GM12878 (cell line): ENCODE data around the gene ANK3. TPM values are rescaled to one million over a fixed set of nuclear protein-coding genes. Genes with fewer than 3 reads are reported as not detected.

Experiments
- ATAC-seq: fragments of 200-7000 bp; cut with Tn5 transposase; 3 replicates; pipeline ENCODE4 v1.9.1; 2020; ENCODE audit warnings: mild to moderate bottlenecking, moderate library complexity
- BruUV-seq: library from RNA; stranded (reverse); fragments of 400-500 nt; replicated peaks from 2 replicates; lab custom pipeline; 2021; lab: Mats Ljungman, UMichigan
- CTCF ChIA-PET: fragments of 300-600 bp; sonication (Branson Sonifier 250); formaldehyde crosslinking; extraction: SDS; loops from one replicate; lab custom pipeline; 2021; ENCODE audit warnings: inconsistent platforms; lab: Yijun Ruan, JAX
- POLR2A ChIA-PET: fragments of 350-600 bp; formaldehyde crosslinking; extraction: SDS; loops from one replicate; lab custom pipeline; 2021; ENCODE audit warnings: inconsistent platforms; lab: Charles Lee
- RAD21 ChIA-PET: fragments of 300-600 bp; sonication (Branson Sonifier 250); formaldehyde crosslinking; loops from one replicate; lab custom pipeline; 2023; ENCODE audit warnings: antibody characterized with exemption; ENCODE audit not compliant: unreplicated experiment; lab: Charles Lee
- SMC1A ChIA-PET: fragments of 300-600 bp; sonication (Branson Sonifier 250); formaldehyde crosslinking; loops from one replicate; lab custom pipeline; 2023; ENCODE audit not compliant: unreplicated experiment, uncharacterized antibody; lab: Charles Lee
- DNase-seq: peaks from one replicate; pipeline ENCODE4 v3.0.0-alpha.2; 2011; ENCODE audit warnings: low read depth, low spot score
- FAIRE-seq: peaks from 3 replicates; lab custom pipeline; 2011; peaks lifted over from hg19 to GRCh38; lab: Jason Lieb, UNC
- H2AFZ ChIP-seq: 2 replicates; pipeline ENCODE4 v1.6.0; 2011; ENCODE audit warnings: low read depth, low read length, control low read depth; ENCODE audit not compliant: control insufficient read depth
- H3K27ac ChIP-seq: 2 replicates; pipeline ENCODE4 v1.5.1; 2011; ENCODE audit warnings: control low read depth; ENCODE audit not compliant: control insufficient read depth, insufficient read depth
- H3K27me3 ChIP-seq, 2 experiments: replicated peaks in 1 of 2; 2 replicates each; pipeline versions ENCODE4 v1.6.0 to v1.6.1; 2011; ENCODE audit warnings: low read length in 1 of 2; ENCODE audit not compliant: control insufficient read depth in 2 of 2, insufficient read depth in 2 of 2
- H3K36me3 ChIP-seq, 2 experiments: 2 replicates each; pipeline ENCODE4 v1.5.1; 2011; ENCODE audit warnings: low read length in 1 of 2; ENCODE audit not compliant: control insufficient read depth in 2 of 2, insufficient read depth in 2 of 2
- H3K4me1 ChIP-seq: 2 replicates; pipeline ENCODE4 v1.6.1; 2011; ENCODE audit warnings: mild to moderate bottlenecking, low read length, moderate library complexity, mixed read lengths; ENCODE audit not compliant: control insufficient read depth, insufficient read depth
- H3K4me2 ChIP-seq: 2 replicates; pipeline ENCODE4 v1.6.0; 2011; ENCODE audit warnings: control low read depth; ENCODE audit not compliant: control insufficient read depth, insufficient read depth
- H3K4me3 ChIP-seq: fragments of 200-600 bp; sonication (generic); 2 replicates; pipeline ENCODE4 v1.5.1; 2016
- H3K79me2 ChIP-seq: 2 replicates; pipeline ENCODE4 v1.6.0; 2011; ENCODE audit warnings: low read length; ENCODE audit not compliant: control insufficient read depth, insufficient read depth
- H3K9ac ChIP-seq: 2 replicates; pipeline ENCODE4 v1.8.0; 2011; ENCODE audit warnings: low read length, control low read depth, mixed read lengths; ENCODE audit not compliant: control insufficient read depth, insufficient read depth
- H3K9me3 ChIP-seq: replicated peaks from 3 replicates; pipeline ENCODE4 v1.5.1; 2011; ENCODE audit warnings: mild to moderate bottlenecking, low read length; ENCODE audit not compliant: control insufficient read depth, insufficient read depth
- H4K20me1 ChIP-seq: 2 replicates; pipeline ENCODE4 v1.6.0; 2011; ENCODE audit not compliant: control insufficient read depth, insufficient read depth
- ASH2L ChIP-seq: fragments of 300-600, 200-600 bp; sonication (generic); IDR thresholded peaks from 2 replicates; pipeline ENCODE4 v1.6.1; 2017; ENCODE audit warnings: low read depth, mild to moderate bottlenecking, borderline replicate concordance
- CEBPB ChIP-seq, 2 experiments: fragments of 150-350 bp in 1 of 2; IDR thresholded peaks; 2 replicates each; pipeline ENCODE4 v1.6.1; 2012 to 2014; ENCODE audit warnings: low read depth in 2 of 2, low read length in 2 of 2, borderline replicate concordance in 1 of 2, inconsistent platforms in 1 of 2
- EP300 ChIP-seq, 2 experiments: fragments of 150-350 bp in 1 of 2; IDR thresholded peaks; 2 replicates each; pipeline ENCODE4 v1.6.1; 2011 to 2012; ENCODE audit warnings: low read depth in 2 of 2, low read length in 2 of 2, borderline replicate concordance in 1 of 2, improper control_type of control experiment in 1 of 2, inconsistent platforms in 1 of 2; ENCODE audit not compliant: control insufficient read depth in 1 of 2
- EZH2 ChIP-seq: IDR thresholded peaks from 2 replicates; pipeline ENCODE4 v1.6.1; 2012; ENCODE audit warnings: low read depth, mild to moderate bottlenecking, control low read depth, inconsistent platforms, low read length, borderline replicate concordance; ENCODE audit not compliant: control insufficient read depth
- FOS ChIP-seq: IDR thresholded peaks from 3 replicates; pipeline ENCODE4 v1.6.1; 2011; ENCODE audit warnings: borderline replicate concordance; ENCODE audit not compliant: insufficient read length; ENCODE audit errors: extremely low read depth
- FOXM1 ChIP-seq: IDR thresholded peaks from 2 replicates; pipeline ENCODE4 v1.6.1; 2012; ENCODE audit warnings: low read depth, mild to moderate bottlenecking, inconsistent platforms, low read length, moderate library complexity
- KAT2A ChIP-seq: conservative IDR thresholded peaks from 2 replicates; pipeline ENCODE4 v1.6.1; 2011; ENCODE audit warnings: low read depth, low read length; ENCODE audit not compliant: control insufficient read depth
- NFXL1 ChIP-seq: fragments of 450-650 bp; IDR thresholded peaks from 2 replicates; pipeline ENCODE4 v1.6.1; 2017; ENCODE audit warnings: antibody characterized with exemption, mild to moderate bottlenecking, borderline replicate concordance
- NR2C1 ChIP-seq: fragments of 450-650 bp; IDR thresholded peaks from 2 replicates; pipeline ENCODE4 v1.6.1; 2017; ENCODE audit warnings: antibody characterized with exemption, mild to moderate bottlenecking, moderate library complexity
- NR2C2 ChIP-seq: IDR thresholded peaks from 2 replicates; pipeline ENCODE4 v1.6.1; 2011; ENCODE audit warnings: borderline replicate concordance, low read depth; ENCODE audit not compliant: control insufficient read depth, insufficient read length
- PML ChIP-seq: IDR thresholded peaks from 2 replicates; pipeline ENCODE4 v1.6.1; 2012; ENCODE audit warnings: low read length, inconsistent platforms
- RFX5 ChIP-seq: IDR thresholded peaks from 2 replicates; pipeline ENCODE4 v1.6.1; 2011; ENCODE audit warnings: low read depth, low read length, improper control_type of control experiment
- TARDBP ChIP-seq: IDR thresholded peaks from 2 replicates; pipeline ENCODE4 v1.6.1; 2016; ENCODE audit warnings: borderline replicate concordance
- USF1 ChIP-seq: IDR thresholded peaks from 2 replicates; pipeline ENCODE4 v1.6.1; 2011; ENCODE audit warnings: borderline replicate concordance, low read depth, mild to moderate bottlenecking, moderate library complexity, mixed read lengths, low read length; ENCODE audit not compliant: insufficient read depth; ENCODE audit errors: extremely low read length
- ZNF217 ChIP-seq: fragments of 450-650 bp; IDR thresholded peaks from 2 replicates; pipeline ENCODE4 v1.6.1; 2017; ENCODE audit warnings: antibody characterized with exemption, mild to moderate bottlenecking
- WGBS: methylation state at CpG from one replicate; pipeline ENCODE4 v1.1.6; 2016; ENCODE audit warnings: low lambda C conversion rate; ENCODE audit not compliant: insufficient replicate concordance, insufficient coverage; ENCODE audit errors: missing lambda C conversion rate; 5-methylcytosine and 5-hydroxymethylcytosine counted together
- in situ Hi-C: fragments of 300-500 bp; cut with MboI; formaldehyde crosslinking; loops from 9 replicates; pipeline ENCODE4 v1.14.3; 2018; ENCODE audit warnings: mixed read lengths
- intact Hi-C: fragments of 100-400 bp; cut with micrococcal nuclease; formaldehyde crosslinking; loops from one replicate; pipeline ENCODE4 v1.14.2; 2022; ENCODE audit not compliant: unreplicated experiment
- polyA plus RNA-seq, 11 experiments: library from polyadenylated mRNA; depleted of rRNA in 4 of 11; unstranded in 6 of 11; stranded (reverse) in 5 of 11; fragments of >200 nt; fragmentation: Nextera tagmentation in 4 of 11; fragmentation: Illumina TruSeq in 1 of 11; extraction: Ambion mirVana in 4 of 11; extraction: Trizol in 1 of 11; gene quantifications; 1 replicate in 1 of 11; 2 replicates in 10 of 11; pipeline versions ENCODE4 v1.2.1 to v1.2.3, GENCODE V29; 2011 to 2016; ENCODE audit warnings: inconsistent platforms in 2 of 11, missing spikeins in 2 of 11, low read depth in 1 of 11
- total RNA-seq, 4 experiments: library from RNA; depleted of rRNA in 3 of 4; stranded (reverse); fragments of >200 nt in 3 of 4; fragmentation: Illumina TruSeq in 1 of 4; extraction: Trizol in 1 of 4; gene quantifications; 2 replicates each; pipeline versions ENCODE4 v1.2.1 to v1.2.3, GENCODE V29; 2013 to 2021
- TF ChIP-seq, protein P1 (sequence below): fragments of 150-350 bp; IDR thresholded peaks from 2 replicates; pipeline ENCODE4 v1.6.1; 2014; ENCODE audit warnings: mild to moderate bottlenecking, low read depth, low read length

Gene ANK3
- total and polyA plus RNA-seq, 10 of the 15 experiments (the other 5 are each of a cell fraction or from before 2014, with no cell fraction given), result 0.06 to 0.82 (median 0.20) TPM; not detected in 2

DNA sequence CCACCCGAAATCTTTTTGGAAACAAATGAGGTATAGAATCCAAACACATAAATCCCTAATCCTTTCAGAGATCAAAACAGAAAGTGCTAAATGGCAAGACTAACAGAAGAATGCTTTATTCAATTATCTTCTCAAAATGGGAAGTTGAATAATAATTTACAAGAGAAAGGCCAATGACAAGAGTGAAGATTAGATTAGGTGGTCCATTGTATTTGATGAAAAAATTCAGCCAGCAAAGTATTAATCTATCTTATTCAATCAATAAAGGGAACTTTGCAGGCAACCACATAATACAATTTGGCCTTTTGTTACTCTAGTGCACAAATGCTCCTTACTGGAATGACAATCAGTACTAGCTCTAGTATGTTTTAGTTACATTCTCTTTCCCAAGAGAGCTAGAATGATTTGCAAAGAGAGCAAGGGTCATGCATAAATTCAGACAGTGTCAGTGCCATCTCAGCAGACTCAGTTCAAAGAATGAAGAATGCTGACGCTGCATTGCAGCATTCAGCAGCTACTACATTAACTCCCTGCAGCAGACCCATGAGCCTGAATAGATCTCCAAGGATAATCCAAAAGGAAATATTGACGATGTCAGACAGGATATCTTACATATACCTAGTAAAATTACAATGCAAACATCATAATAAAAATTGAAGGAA, 131.8 kb downstream of the ANK3 start:
- TF ChIP-seq NR2C1 (no peak), NFXL1 (no peak), NR2C2 (no peak), ZNF217 (no peak), EZH2 (no peak), FOS (no peak), USF1 (no peak), KAT2A (no peak), PML (no peak), RFX5 (no peak), CEBPB (IDR thresholded peaks at IDR 0.05; ENCODE audit: borderline replicate concordance in 1 of 2, low read depth in 2 of 2, low read length in 2 of 2) (no peak), TARDBP (no peak), FOXM1 (no peak), ASH2L (no peak), EP300 (IDR thresholded peaks at IDR 0.05; ENCODE audit: borderline replicate concordance in 1 of 2, control insufficient read depth in 1 of 2, low read depth in 2 of 2, low read length in 2 of 2) (no peak)
- TF ChIP-seq, protein P1, sequence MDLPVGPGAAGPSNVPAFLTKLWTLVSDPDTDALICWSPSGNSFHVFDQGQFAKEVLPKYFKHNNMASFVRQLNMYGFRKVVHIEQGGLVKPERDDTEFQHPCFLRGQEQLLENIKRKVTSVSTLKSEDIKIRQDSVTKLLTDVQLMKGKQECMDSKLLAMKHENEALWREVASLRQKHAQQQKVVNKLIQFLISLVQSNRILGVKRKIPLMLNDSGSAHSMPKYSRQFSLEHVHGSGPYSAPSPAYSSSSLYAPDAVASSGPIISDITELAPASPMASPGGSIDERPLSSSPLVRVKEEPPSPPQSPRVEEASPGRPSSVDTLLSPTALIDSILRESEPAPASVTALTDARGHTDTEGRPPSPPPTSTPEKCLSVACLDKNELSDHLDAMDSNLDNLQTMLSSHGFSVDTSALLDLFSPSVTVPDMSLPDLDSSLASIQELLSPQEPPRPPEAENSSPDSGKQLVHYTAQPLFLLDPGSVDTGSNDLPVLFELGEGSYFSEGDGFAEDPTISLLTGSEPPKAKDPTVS, result no peak
- TF ChIP-seq, all 136 proteins: peak for 0
- 19% methylated on average over 3 of the region's 3 CpGs for WGBS
- no peaks in the 10 kb centered on the region for H3K79me2 ChIP-seq
- CTCF ChIA-PET, result no interaction called here
- no peaks in the 10 kb centered on the region for H3K27me3 ChIP-seq
- POLR2A ChIA-PET, result no interaction called here
- no peak for ATAC-seq
- SMC1A ChIA-PET, result no interaction called here
- intact Hi-C loops, result no loop called here
- no peak for FAIRE-seq
- in situ Hi-C loops, result no loop called here
- H3K36me3 ChIP-seq, result no peaks in the 10 kb centered on the region
- no peaks in the 10 kb centered on the region for H4K20me1 ChIP-seq
- no peak overlapping the region for H3K4me3 ChIP-seq
- no peaks in the 10 kb centered on the region for H3K4me1 ChIP-seq
- H3K27ac ChIP-seq, result no peak overlapping the region
- RAD21 ChIA-PET, result no interaction called here
- H3K9ac ChIP-seq, result no peak overlapping the region
- no peak for DNase-seq
- H3K9me3 ChIP-seq, result no peaks in the 10 kb centered on the region
- no TSS peak for BruUV-seq
- no peak overlapping the region for H2AFZ ChIP-seq
- H3K4me2 ChIP-seq, result no peak overlapping the region
